ENCODE data around the gene EP400. TPM values are rescaled to one million over a fixed set of nuclear protein-coding genes. Genes with fewer than 3 reads are reported as not detected.

EP400 gene
- total RNA-seq, 1 donor from 2014 or later, result 41.4 TPM

- DNase-seq (no peak), ATAC-seq (no peak)
- Histone ChIP-seq H3K4me3 (no peak overlapping the region), H3K27me3 (no peaks in the 10 kb centered on the region), H3K27ac (no peak overlapping the region), H3K36me3 (peaks cover 65% of the 10 kb centered on the region), H3K4me1 (no peaks in the 10 kb centered on the region), H3K9me3 (no peaks in the 10 kb centered on the region)
- TF ChIP-seq CTCF (IDR thresholded peaks at IDR 0.05), result no peak
- intact Hi-C loops (cut with DNase I), result no loop called here
These were observed 125.4 kb downstream of the EP400 start for GRCh38 chr12:132075026-132075713.

GRCh38 chr12:132075714-132076553 lies 126.2 kb downstream of the EP400 start:
- H3K4me3 ChIP-seq, result no peak overlapping the region
- no peaks in the 10 kb centered on the region for H3K9me3 ChIP-seq
- DNase-seq, result no peak
- H3K27me3 ChIP-seq, result no peaks in the 10 kb centered on the region
- peaks cover 64% of the 10 kb centered on the region for H3K36me3 ChIP-seq
- no peak for ATAC-seq
- H3K4me1 ChIP-seq, result no peaks in the 10 kb centered on the region
- intact Hi-C loops (cut with DNase I), result no loop called here
- TF ChIP-seq CTCF (IDR thresholded peaks at IDR 0.05), result no peak
- no peak overlapping the region for H3K27ac ChIP-seq

- no peak overlapping the region for H3K4me3 ChIP-seq
- no peak overlapping the region for H3K27ac ChIP-seq
- no peaks in the 10 kb centered on the region for H3K9me3 ChIP-seq
- intact Hi-C loops (cut with DNase I), result no loop called here
- no peaks in the 10 kb centered on the region for H3K27me3 ChIP-seq
- ATAC-seq (no peak), DNase-seq (no peak)
- TF ChIP-seq CTCF (IDR thresholded peaks at IDR 0.05), result no peak
- peaks cover 56% of the 10 kb centered on the region for H3K36me3 ChIP-seq
- H3K4me1 ChIP-seq, result no peaks in the 10 kb centered on the region
These were observed 127.0 kb downstream of the EP400 start for GRCh38 chr12:132076711-132077110.

- Histone ChIP-seq H3K27ac (no peak overlapping the region), H3K4me3 (no peak overlapping the region), H3K4me1 (no peaks in the 10 kb centered on the region), H3K9me3 (no peaks in the 10 kb centered on the region), H3K27me3 (no peaks in the 10 kb centered on the region), H3K36me3 (peaks cover 52% of the 10 kb centered on the region)
- ATAC-seq (no peak), DNase-seq (no peak)
- TF ChIP-seq CTCF (IDR thresholded peaks at IDR 0.05), result no peak
- intact Hi-C loops (cut with DNase I), result no loop called here
These were observed 127.8 kb downstream of the EP400 start for GRCh38 chr12:132077322-132078100.

GRCh38 chr12:132078190-132078589 lies 128.4 kb downstream of the EP400 start:
- Histone ChIP-seq H3K27ac (no peak overlapping the region), H3K4me3 (no peak overlapping the region), H3K9me3 (no peaks in the 10 kb centered on the region), H3K36me3 (peaks cover 52% of the 10 kb centered on the region), H3K4me1 (no peaks in the 10 kb centered on the region), H3K27me3 (no peaks in the 10 kb centered on the region)
- no peak for ATAC-seq
- no peak for DNase-seq
- intact Hi-C loops (cut with DNase I), result no loop called here
- TF ChIP-seq CTCF (IDR thresholded peaks at IDR 0.05), result no peak

All from upper lobe of right lung (tissue), 1 donor.